ENCODE data around the gene SRR.

- TF ChIP-seq POLR2A (IDR thresholded peaks at IDR 0.05) (no peak), POLR2AphosphoS5 (IDR thresholded peaks at IDR 0.05) (no peak)
- TF ChIP-seq, protein P1, sequence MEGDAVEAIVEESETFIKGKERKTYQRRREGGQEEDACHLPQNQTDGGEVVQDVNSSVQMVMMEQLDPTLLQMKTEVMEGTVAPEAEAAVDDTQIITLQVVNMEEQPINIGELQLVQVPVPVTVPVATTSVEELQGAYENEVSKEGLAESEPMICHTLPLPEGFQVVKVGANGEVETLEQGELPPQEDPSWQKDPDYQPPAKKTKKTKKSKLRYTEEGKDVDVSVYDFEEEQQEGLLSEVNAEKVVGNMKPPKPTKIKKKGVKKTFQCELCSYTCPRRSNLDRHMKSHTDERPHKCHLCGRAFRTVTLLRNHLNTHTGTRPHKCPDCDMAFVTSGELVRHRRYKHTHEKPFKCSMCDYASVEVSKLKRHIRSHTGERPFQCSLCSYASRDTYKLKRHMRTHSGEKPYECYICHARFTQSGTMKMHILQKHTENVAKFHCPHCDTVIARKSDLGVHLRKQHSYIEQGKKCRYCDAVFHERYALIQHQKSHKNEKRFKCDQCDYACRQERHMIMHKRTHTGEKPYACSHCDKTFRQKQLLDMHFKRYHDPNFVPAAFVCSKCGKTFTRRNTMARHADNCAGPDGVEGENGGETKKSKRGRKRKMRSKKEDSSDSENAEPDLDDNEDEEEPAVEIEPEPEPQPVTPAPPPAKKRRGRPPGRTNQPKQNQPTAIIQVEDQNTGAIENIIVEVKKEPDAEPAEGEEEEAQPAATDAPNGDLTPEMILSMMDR (IDR thresholded peaks at IDR 0.05), result no peak
Observed at GRCh38 chr17:2364763-2365116, 61.0 kb downstream of the SRR start.

Measured in breast epithelium (tissue), 3 donors.